Measurements from ENCODE around the gene EPHA8.

GRCh38 chr1:22544606-22545005, 18.7 kb upstream of the EPHA8 start:
- no peak for TF ChIP-seq CTCF (conservative IDR thresholded peaks at IDR 0.05 in 1 of 2, IDR thresholded peaks at IDR 0.05 in 1 of 2; ENCODE audit: extremely low read depth in 1 of 2, insufficient read depth in 1 of 2, low read depth in 1 of 2, low read length in 2 of 2)
- TF ChIP-seq EZH2 (IDR thresholded peaks at IDR 0.05; ENCODE audit: borderline replicate concordance, low read length): no peak
